Astrocyte (in vitro differentiated cells and primary cell): ENCODE measurements around the gene ZGPAT. TPM values are rescaled to one million over a fixed set of nuclear protein-coding genes. Genes with fewer than 3 reads are reported as not detected.

Experiments used
- DNase-seq: peaks from one replicate; pipeline ENCODE4 v3.0.0-alpha.2; 2010; ENCODE audit warnings: low read depth
- FAIRE-seq: peaks from 2 replicates; lab custom pipeline; 2011; peaks lifted over from hg19 to GRCh38; lab: Jason Lieb, UNC
- H2AFZ ChIP-seq: 2 replicates; pipeline ENCODE4 v1.6.0; 2012; ENCODE audit warnings: low read depth, low read length, inconsistent platforms
- H3K27ac ChIP-seq: 2 replicates; pipeline ENCODE4 v1.5.1; 2011; ENCODE audit warnings: low read depth, low read length, inconsistent platforms
- H3K27me3 ChIP-seq: 2 replicates; pipeline ENCODE4 v1.6.0; 2011; ENCODE audit warnings: low read length, inconsistent platforms; ENCODE audit not compliant: insufficient read depth
- H3K36me3 ChIP-seq: 2 replicates; pipeline ENCODE4 v1.5.1; 2011; ENCODE audit warnings: low read length, inconsistent platforms; ENCODE audit not compliant: insufficient read depth
- H3K4me1 ChIP-seq: 2 replicates; pipeline ENCODE4 v1.5.1; 2011; ENCODE audit warnings: low read length, inconsistent platforms; ENCODE audit not compliant: insufficient read depth
- H3K4me2 ChIP-seq: 2 replicates; pipeline ENCODE4 v1.6.0; 2012; ENCODE audit warnings: low read length, inconsistent platforms
- H3K4me3 ChIP-seq: 2 replicates; pipeline ENCODE4 v1.5.1; 2011; ENCODE audit warnings: low read depth, mild to moderate bottlenecking, low read length, inconsistent platforms; ENCODE audit not compliant: insufficient read depth
- H3K79me2 ChIP-seq: 2 replicates; pipeline ENCODE4 v1.6.0; 2012; ENCODE audit warnings: mild to moderate bottlenecking, low read length, inconsistent platforms; ENCODE audit not compliant: insufficient read depth
- H3K9ac ChIP-seq: 2 replicates; pipeline ENCODE4 v1.6.0; 2012; ENCODE audit warnings: mild to moderate bottlenecking, low read length, inconsistent platforms
- H3K9me3 ChIP-seq: 2 replicates; pipeline ENCODE4 v1.5.1; 2012; ENCODE audit warnings: low read depth, mild to moderate bottlenecking, low read length, inconsistent platforms; ENCODE audit not compliant: insufficient read depth
- H4K20me1 ChIP-seq: 2 replicates; pipeline ENCODE4 v1.6.0; 2012; ENCODE audit warnings: low read length, inconsistent platforms; ENCODE audit not compliant: insufficient read depth
- H3K27ac Mint-ChIP-seq: one replicate; pipeline ENCODE4 v1.8.0; 2021; ENCODE audit warnings: mild to moderate bottlenecking, mixed read lengths; ENCODE audit not compliant: unreplicated experiment
- H3K27me3 Mint-ChIP-seq: one replicate; pipeline ENCODE4 v1.8.0; 2021; ENCODE audit warnings: low read depth, mixed read lengths; ENCODE audit not compliant: unreplicated experiment
- H3K36me3 Mint-ChIP-seq: one replicate; pipeline ENCODE4 v1.8.0; 2021; ENCODE audit warnings: low read depth, mixed read lengths; ENCODE audit not compliant: unreplicated experiment
- H3K4me1 Mint-ChIP-seq: one replicate; pipeline ENCODE4 v1.8.0; 2021; ENCODE audit warnings: low read depth, mixed read lengths; ENCODE audit not compliant: unreplicated experiment
- H3K4me3 Mint-ChIP-seq: one replicate; pipeline ENCODE4 v1.8.0; 2021; ENCODE audit warnings: mild to moderate bottlenecking, moderate library complexity, mixed read lengths; ENCODE audit not compliant: unreplicated experiment
- H3K9me3 Mint-ChIP-seq: one replicate; pipeline ENCODE4 v1.8.0; 2021; ENCODE audit warnings: mild to moderate bottlenecking, mixed read lengths; ENCODE audit not compliant: unreplicated experiment
- EZH2 ChIP-seq: IDR thresholded peaks from 2 replicates; pipeline ENCODE4 v1.6.1; 2012; ENCODE audit warnings: mild to moderate bottlenecking, low read length, inconsistent platforms; ENCODE audit not compliant: insufficient read depth
- total RNA-seq: library from RNA; stranded (reverse); gene quantifications from 2 replicates; pipeline ENCODE4 v1.2.1, GENCODE V29; 2021
- TF ChIP-seq, protein P1 (sequence below): IDR thresholded peaks from 2 replicates; pipeline ENCODE4 v1.5.1; 2011; ENCODE audit warnings: low read depth, mild to moderate bottlenecking, inconsistent platforms, low read length, moderate library complexity; ENCODE audit not compliant: insufficient read depth

The ZGPAT gene
- total RNA-seq, 1 donor from 2014 or later = 24.8 TPM

DNA sequence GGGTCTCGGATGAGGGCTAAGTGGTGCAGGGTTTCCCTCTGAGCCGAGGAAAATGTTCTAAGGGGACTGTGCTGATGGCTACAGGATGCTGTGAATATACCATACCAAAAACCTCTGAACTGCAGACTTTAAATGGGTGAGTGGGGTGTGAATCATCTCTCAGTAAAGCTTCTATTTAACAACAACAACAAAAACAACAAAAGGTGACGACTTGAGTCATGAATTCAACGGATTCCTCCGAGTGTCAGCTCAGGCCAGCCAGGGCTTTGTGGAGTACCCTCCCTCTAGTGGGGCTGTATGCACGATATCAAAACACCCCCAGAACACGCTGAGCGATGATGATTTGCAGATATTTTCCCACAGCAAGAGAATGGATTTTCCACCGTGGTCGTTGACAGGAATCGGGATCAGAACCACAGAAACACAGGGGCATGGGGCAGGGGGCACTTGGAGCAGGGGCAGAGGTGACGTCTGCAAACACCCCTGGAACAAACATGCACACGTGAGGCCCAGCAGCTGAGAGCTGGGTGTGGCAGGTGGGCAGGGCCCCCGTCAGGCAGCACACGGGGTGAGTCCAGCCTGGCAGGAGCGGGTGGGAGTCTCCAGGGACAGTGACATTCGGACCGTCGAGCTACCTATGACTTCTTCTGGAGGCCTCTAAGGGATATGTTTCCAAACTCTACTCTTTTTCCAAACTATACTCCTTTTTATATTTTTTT lies 70.4 kb downstream of the ZGPAT start:
- H3K27ac ChIP-seq = no peak overlapping the region
- no peak overlapping the region for H3K9ac ChIP-seq
- no peak overlapping the region for H3K4me3 Mint-ChIP-seq
- H3K4me1 Mint-ChIP-seq = peaks cover 10% of the 10 kb centered on the region
- H3K79me2 ChIP-seq = peaks cover 7% of the 10 kb centered on the region
- no peaks in the 10 kb centered on the region for H3K9me3 ChIP-seq
- peak overlapping the region; percentile 48 for H3K27ac Mint-ChIP-seq
- peaks cover 12% of the 10 kb centered on the region for H4K20me1 ChIP-seq
- no peak for FAIRE-seq
- no peaks in the 10 kb centered on the region for H3K36me3 ChIP-seq
- no peak overlapping the region for H3K4me3 ChIP-seq
- H3K27me3 Mint-ChIP-seq = no peaks in the 10 kb centered on the region
- TF ChIP-seq, protein P1, sequence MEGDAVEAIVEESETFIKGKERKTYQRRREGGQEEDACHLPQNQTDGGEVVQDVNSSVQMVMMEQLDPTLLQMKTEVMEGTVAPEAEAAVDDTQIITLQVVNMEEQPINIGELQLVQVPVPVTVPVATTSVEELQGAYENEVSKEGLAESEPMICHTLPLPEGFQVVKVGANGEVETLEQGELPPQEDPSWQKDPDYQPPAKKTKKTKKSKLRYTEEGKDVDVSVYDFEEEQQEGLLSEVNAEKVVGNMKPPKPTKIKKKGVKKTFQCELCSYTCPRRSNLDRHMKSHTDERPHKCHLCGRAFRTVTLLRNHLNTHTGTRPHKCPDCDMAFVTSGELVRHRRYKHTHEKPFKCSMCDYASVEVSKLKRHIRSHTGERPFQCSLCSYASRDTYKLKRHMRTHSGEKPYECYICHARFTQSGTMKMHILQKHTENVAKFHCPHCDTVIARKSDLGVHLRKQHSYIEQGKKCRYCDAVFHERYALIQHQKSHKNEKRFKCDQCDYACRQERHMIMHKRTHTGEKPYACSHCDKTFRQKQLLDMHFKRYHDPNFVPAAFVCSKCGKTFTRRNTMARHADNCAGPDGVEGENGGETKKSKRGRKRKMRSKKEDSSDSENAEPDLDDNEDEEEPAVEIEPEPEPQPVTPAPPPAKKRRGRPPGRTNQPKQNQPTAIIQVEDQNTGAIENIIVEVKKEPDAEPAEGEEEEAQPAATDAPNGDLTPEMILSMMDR = no peak
- no peak for TF ChIP-seq EZH2
- no peak for DNase-seq
- H3K27me3 ChIP-seq = no peaks in the 10 kb centered on the region
- peak overlapping the region; percentile 37 for H3K4me2 ChIP-seq
- H3K36me3 Mint-ChIP-seq = peaks cover 3% of the 10 kb centered on the region
- H2AFZ ChIP-seq = no peak overlapping the region
- no peaks in the 10 kb centered on the region for H3K9me3 Mint-ChIP-seq
- H3K4me1 ChIP-seq = peaks cover 8% of the 10 kb centered on the region

DNA sequence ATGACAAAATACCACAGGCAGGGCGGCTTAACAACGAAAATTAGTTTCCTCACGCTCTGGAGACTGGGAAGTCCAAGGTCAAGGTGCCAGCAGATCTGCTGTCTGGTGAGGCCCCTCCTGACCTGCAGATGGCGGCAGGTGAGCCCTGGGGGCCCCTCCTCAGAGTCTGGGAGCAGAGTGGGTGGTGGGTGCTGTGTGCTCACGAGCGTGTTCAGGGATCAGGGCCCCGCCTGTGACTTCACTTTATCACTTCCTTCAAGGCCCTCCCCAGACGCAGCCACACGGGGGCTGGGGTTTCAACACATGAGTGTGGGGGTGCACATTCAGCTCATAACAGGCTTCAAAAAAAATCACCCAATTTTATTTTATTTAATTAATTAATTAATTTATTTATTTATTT lies 71.0 kb downstream of the ZGPAT start:
- Histone ChIP-seq H3K27me3 (no peaks in the 10 kb centered on the region), H3K36me3 (no peaks in the 10 kb centered on the region), H3K4me1 (peaks cover 8% of the 10 kb centered on the region), H3K4me3 (no peak overlapping the region), H3K4me2 (no peak overlapping the region), H3K79me2 (peaks cover 7% of the 10 kb centered on the region), H4K20me1 (peaks cover 12% of the 10 kb centered on the region), H2AFZ (no peak overlapping the region), H3K9me3 (no peaks in the 10 kb centered on the region), H3K9ac (no peak overlapping the region), H3K27ac (no peak overlapping the region)
- TF ChIP-seq EZH2 = no peak
- TF ChIP-seq, protein P1 = no peak
- H3K4me3 Mint-ChIP-seq = no peak overlapping the region
- H3K27ac Mint-ChIP-seq = no peak overlapping the region
- no peaks in the 10 kb centered on the region for H3K27me3 Mint-ChIP-seq
- peaks cover 9% of the 10 kb centered on the region for H3K4me1 Mint-ChIP-seq
- H3K9me3 Mint-ChIP-seq = no peaks in the 10 kb centered on the region
- FAIRE-seq = no peak
- DNase-seq = no peak
- H3K36me3 Mint-ChIP-seq = peaks cover 2% of the 10 kb centered on the region

DNA sequence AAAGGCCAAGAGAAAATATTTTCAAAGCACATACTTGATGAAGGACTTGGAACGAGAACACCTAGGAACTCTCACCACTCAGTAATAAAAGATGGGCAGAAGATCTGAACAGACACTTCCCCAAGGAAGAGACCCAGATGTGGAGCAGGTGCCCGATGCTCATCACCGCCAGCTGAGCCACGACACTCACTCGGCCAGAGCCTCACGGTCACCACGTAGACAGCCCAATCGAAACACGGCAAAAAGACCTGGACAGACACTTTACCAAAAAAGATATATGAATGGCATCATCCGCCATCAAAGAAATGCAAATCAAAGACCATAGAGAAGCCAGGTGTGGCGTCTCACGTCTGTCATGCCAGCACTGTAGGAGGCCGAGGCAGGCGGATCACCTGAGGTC lies 73.3 kb downstream of the ZGPAT start:
- H3K4me1 Mint-ChIP-seq = peaks cover 6% of the 10 kb centered on the region
- no peak for TF ChIP-seq EZH2
- Histone ChIP-seq H3K4me2 (no peak overlapping the region), H3K4me3 (no peak overlapping the region), H2AFZ (no peak overlapping the region), H3K27ac (no peak overlapping the region), H4K20me1 (peaks cover 13% of the 10 kb centered on the region), H3K27me3 (no peaks in the 10 kb centered on the region), H3K36me3 (no peaks in the 10 kb centered on the region), H3K9ac (no peak overlapping the region), H3K4me1 (peaks cover 6% of the 10 kb centered on the region), H3K9me3 (no peaks in the 10 kb centered on the region), H3K79me2 (peaks cover 2% of the 10 kb centered on the region)
- no peaks in the 10 kb centered on the region for H3K36me3 Mint-ChIP-seq
- H3K27ac Mint-ChIP-seq = no peak overlapping the region
- no peaks in the 10 kb centered on the region for H3K9me3 Mint-ChIP-seq
- H3K4me3 Mint-ChIP-seq = no peak overlapping the region
- FAIRE-seq (no peak), DNase-seq (no peak)
- H3K27me3 Mint-ChIP-seq = no peaks in the 10 kb centered on the region
